Right atrium auricular region (tissue), 2 donors: ENCODE results near the gene TMEM59. TPM values are rescaled to one million over a fixed set of nuclear protein-coding genes. Genes with fewer than 3 reads are reported as not detected.

Experiments used
- DNase-seq: peaks from one replicate; pipeline ENCODE4 v3.0.0-alpha.2; 2019; ENCODE audit warnings: low spot score
- H3K27ac ChIP-seq, 2 donors: fragments of 200-600 bp; sonication (generic); 1 replicate in 1 of 2; 2 replicates in 1 of 2; pipeline ENCODE4 v1.5.1; 2016 to 2019
- H3K27me3 ChIP-seq, 2 donors: fragments of 200-600 bp; sonication (generic); one replicate each; pipeline versions ENCODE4 v1.5.1 to v1.6.0; 2017 to 2019
- H3K36me3 ChIP-seq: fragments of 200-600 bp; sonication (generic); one replicate; pipeline ENCODE4 v1.5.1; 2016
- H3K4me1 ChIP-seq, 2 donors: fragments of 200-600 bp; sonication (generic); one replicate each; pipeline versions ENCODE4 v1.5.1 to v1.6.0; 2017 to 2019
- H3K4me3 ChIP-seq, 2 donors: fragments of 200-600 bp; sonication (generic); 1 replicate in 1 of 2; 2 replicates in 1 of 2; pipeline ENCODE4 v1.5.1; 2017 to 2019; ENCODE audit warnings: mild to moderate bottlenecking in 1 of 2, moderate library complexity in 1 of 2
- H3K9me3 ChIP-seq, 2 donors: fragments of 200-600 bp; sonication (generic); one replicate each; pipeline ENCODE4 v1.5.1; 2019
- CTCF ChIP-seq, 2 donors: fragments of 200-600 bp; sonication (generic); IDR thresholded peaks; one replicate each; pipeline ENCODE4 v1.5.1; 2019; ENCODE audit warnings: antibody characterized with exemption in 2 of 2
- total RNA-seq, 2 donors: library from RNA; depleted of rRNA; stranded (reverse); fragments of >200 nt; gene quantifications; one replicate each; pipeline ENCODE4 v1.1.0, GENCODE V29; 2016

TMEM59 gene
- 100 to 1,000 TPM; 277 to 390 TPM for total RNA-seq

- Histone ChIP-seq H3K27ac (peak within 1 kb of the TSS; percentile 92 to 93), H3K4me1 (peaks cover 0 to 50% of the 10 kb centered on the region in 2 donors), H3K27me3 (no peaks in the 10 kb centered on the region), H3K4me3 (peak within 1 kb of the TSS; percentile 85 to 90), H3K36me3 (no peaks in the 10 kb centered on the region), H3K9me3 (no peaks in the 10 kb centered on the region)
- TF ChIP-seq CTCF (IDR thresholded peaks at IDR 0.05) = no peak
- DNase-seq = peak; percentile 98
Measured at GRCh38 chr1:54052934-54053744, at the start of gene TMEM59, which contains the start of gene TCEANC2. TMEM59 (minus strand) TSS chr1:54053204; CDS start chr1:54053188, 16 bp downstream. TCEANC2 (plus strand) TSS chr1:54053608; CDS start chr1:54054423, 815 bp downstream.

GRCh38 chr1:54100500-54100899 lies 47.5 kb upstream of the TMEM59 start:
- H3K4me1 ChIP-seq = no peaks in the 10 kb centered on the region
- no peak for TF ChIP-seq CTCF (IDR thresholded peaks at IDR 0.05)

GRCh38 chr1:54099061-54099610 lies 46.1 kb upstream of the TMEM59 start:
- no peak overlapping the region for H3K27ac ChIP-seq
- peak; percentile 0 for DNase-seq
- H3K36me3 ChIP-seq = peaks cover 6% of the 10 kb centered on the region
- no peaks in the 10 kb centered on the region for H3K4me1 ChIP-seq
- no peak overlapping the region for H3K4me3 ChIP-seq
- H3K27me3 ChIP-seq = no peaks in the 10 kb centered on the region
- no peak for TF ChIP-seq CTCF (IDR thresholded peaks at IDR 0.05)
- H3K9me3 ChIP-seq = no peaks in the 10 kb centered on the region

More at GRCh38 chr1:54100500-54100899, 47.5 kb upstream of the TMEM59 start:
- Histone ChIP-seq H3K27ac (no peak overlapping the region), H3K4me3 (no peak overlapping the region), H3K36me3 (peaks cover 6% of the 10 kb centered on the region), H3K9me3 (no peaks in the 10 kb centered on the region), H3K27me3 (no peaks in the 10 kb centered on the region)
- DNase-seq = no peak

GRCh38 chr1:54096877-54097240 lies 43.9 kb upstream of the TMEM59 start:
- Histone ChIP-seq H3K4me1 (no peaks in the 10 kb centered on the region), H3K9me3 (no peaks in the 10 kb centered on the region), H3K27me3 (no peaks in the 10 kb centered on the region), H3K4me3 (no peak overlapping the region), H3K36me3 (peaks cover 6% of the 10 kb centered on the region), H3K27ac (no peak overlapping the region)
- peak; percentile 18 for DNase-seq
- no peak for TF ChIP-seq CTCF (IDR thresholded peaks at IDR 0.05)

GRCh38 chr1:54096227-54096876 lies 43.3 kb upstream of the TMEM59 start:
- Histone ChIP-seq H3K4me1 (no peaks in the 10 kb centered on the region), H3K27me3 (no peaks in the 10 kb centered on the region), H3K4me3 (no peak overlapping the region), H3K9me3 (no peaks in the 10 kb centered on the region), H3K27ac (no peak overlapping the region), H3K36me3 (peaks cover 6% of the 10 kb centered on the region)
- peak; percentile 38 for DNase-seq
- no peak for TF ChIP-seq CTCF (IDR thresholded peaks at IDR 0.05)
